Measurements from ENCODE around the gene TCF7.

The TCF7 gene

DNA sequence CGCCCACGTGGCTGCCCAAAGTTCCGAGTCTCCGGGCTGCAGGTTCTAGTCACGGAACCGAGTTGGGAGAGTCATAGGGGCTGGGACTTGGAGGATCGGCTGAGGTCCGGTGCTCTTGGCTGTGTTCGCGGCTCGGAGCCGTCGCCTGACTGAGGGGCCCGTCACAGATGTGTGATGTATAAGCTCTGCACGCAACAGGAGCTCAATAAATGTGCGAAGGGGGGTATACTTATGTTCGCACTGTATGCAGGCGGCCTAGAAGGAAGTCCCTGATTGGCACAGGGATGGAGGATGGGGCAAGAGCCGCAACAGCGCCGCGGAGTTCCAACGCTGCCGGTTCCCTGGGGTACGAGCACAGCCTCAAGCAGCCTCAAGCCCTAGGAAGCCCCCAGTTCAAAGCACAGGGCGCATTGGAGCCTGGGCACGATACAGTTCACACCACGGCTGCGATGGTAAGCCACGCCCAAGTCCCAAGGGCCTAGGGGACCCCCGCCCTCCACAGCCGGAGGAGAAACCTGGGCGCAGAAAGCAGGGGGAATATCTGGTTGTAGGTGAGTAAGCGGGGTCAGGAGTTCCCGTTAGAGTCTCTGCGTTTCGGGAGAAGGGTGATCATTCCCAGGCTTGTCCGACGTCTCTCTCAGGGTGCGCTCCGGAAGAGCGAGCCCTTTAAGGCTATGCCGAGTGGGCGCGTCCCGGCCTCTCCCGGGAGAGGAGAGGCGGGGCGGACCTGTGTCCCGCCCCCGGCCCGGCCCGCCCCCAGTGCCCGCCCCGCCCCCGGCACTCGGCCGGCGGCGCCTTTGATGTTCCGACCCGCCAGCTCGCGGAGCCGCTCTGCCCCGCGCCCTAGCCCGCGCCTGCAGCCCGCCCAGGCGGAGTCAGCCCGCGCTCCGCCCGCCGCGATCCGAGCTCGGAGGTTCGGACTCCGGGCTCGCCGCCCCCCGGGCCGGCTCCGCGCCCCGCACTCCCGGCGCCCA, at the start of gene TCF7:
Gene TCF7 (plus strand): TSS at position 780 of the 974 bp plus-strand sequence. CDS start 226 bp downstream, outside the sequence.
- DNase-seq (ENCODE audit: low read depth in 3 of 3, low spot score in 1 of 3), result peak; percentile 56 to 74 (median 64)

DNA sequence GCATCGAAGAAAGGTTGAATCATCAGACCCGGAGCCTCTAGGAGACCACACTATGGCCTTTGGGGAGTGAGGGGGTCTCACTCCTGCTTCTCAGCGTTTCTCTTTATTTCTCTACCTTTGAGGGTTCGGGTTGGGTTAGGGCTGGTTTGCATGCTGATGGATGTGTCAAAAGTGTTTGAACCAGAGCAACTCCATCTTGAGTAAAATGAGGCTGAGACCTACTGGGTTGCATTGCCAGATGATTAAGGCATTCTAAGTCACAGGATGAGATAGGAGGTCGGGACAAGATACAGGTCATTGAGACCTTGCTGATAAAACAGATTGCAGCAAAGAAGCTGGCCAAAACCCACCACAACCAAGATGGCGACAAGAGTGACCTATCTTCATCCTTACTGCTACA, 44.9 kb upstream of the TCF7 start:
- DNase-seq (ENCODE audit: low read depth in 3 of 3, low spot score in 1 of 3), result no peak

DNA sequence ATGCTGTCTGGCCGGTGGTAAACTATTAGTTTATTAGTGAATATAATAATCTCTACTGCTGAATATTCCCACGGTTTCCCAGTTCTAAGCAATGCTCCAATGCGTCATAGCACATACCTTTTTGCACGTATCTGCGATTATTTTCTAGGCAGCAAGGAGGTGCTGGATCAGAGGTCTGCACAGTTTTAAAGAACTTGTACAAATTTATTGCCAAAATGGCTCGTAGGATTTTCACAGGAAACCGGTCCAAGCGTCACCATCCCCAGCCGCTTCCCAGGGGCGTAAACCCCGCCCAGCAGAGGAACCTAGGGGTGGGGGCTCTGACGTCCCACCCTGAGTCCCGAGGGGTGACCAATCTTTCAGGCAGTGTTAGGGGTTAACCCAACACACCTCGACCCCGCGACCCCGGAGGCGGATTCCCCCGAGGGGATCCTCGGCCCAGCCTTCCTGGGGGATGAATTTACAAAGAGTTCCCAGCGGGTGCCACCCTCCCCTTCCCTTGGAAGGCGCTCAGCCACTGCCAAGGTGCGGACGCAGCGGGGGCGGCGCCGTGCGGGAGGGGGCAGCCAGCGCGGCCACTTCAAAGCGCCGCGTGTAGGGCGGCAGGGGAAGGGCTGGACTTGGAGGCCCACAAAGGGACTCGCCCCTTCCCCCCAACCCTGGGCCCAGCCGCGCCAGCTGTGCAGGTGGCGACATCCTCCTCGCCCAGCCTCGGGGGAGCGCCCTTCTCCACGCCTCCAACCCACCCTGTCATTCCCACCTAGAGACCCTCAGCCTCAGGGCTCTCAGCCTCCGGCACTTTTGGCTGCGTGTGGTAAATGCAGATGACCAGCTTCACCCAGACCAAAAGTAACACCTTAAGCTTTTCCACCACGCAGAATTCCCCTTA, 43.5 kb upstream of the TCF7 start:
- peak in 1 of 3 donors; percentile 28 for DNase-seq (ENCODE audit: low read depth in 3 of 3, low spot score in 1 of 3)

DNA sequence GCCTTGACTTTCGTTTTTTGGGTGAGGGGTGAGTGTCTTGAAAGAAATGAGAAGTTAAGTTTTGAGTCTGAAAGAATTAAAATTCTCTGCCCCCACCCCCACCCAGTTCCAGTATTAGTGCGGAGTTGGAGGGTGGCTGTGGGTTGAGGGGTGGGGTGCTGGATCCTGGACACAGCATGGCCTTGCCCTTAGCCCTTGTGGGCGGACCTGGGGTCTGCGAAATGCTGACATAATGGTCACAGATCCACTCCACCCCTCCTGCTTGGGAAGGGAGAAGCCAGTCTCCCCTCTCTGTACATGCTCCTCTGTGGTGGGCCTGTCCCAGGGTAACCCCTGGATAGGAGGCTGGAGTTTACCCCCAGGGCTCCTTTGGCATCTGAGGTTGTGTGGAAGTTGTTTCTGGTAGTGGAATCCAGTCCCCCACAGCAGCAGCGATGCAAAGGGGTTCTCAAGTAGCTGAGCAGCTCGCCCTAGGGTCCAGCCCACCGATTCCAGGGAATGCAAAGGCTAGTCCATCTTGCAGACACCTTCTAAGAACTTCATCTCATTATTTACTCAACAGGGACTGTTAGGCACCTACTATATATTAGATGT, 42.8 kb upstream of the TCF7 start:
- no peak for DNase-seq (ENCODE audit: low read depth in 3 of 3, low spot score in 1 of 3)

DNA sequence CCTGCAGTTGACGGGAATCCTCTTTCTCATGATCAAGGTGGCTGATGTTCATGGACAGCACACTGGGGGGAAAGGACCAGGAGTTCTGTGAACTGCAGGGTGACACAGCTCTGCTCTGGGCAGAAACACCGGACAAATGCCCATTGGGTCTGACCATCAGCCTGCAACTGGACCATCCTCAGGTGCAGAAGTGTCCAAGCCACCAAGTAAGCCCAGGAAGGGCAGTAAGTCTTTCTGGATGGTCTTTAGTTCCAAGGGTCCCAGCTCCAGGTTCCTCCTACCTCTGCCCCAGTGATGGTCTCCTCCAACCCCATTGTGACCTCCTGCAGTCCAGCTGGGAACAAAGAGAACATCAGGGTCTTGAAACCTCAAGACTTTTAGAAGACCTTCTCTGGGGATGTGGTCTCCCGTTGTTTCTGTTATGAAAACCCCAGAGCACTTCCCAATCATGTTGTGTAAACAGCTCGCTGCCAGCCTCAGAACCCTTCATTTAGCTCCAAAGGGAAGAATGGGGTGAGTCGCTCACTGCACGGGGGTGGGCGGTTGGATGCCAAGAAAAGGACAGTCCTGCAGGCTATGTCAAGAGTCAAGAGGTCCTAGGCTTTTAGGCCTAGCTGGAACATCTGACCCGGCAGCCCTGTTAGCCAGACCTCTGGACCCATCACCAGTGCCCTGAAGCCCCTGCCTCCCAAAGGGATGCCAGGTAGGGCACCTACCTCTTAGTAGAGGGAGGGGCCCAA, 41.8 kb upstream of the TCF7 start:
- DNase-seq (ENCODE audit: low read depth in 3 of 3, low spot score in 1 of 3), result no peak

DNA sequence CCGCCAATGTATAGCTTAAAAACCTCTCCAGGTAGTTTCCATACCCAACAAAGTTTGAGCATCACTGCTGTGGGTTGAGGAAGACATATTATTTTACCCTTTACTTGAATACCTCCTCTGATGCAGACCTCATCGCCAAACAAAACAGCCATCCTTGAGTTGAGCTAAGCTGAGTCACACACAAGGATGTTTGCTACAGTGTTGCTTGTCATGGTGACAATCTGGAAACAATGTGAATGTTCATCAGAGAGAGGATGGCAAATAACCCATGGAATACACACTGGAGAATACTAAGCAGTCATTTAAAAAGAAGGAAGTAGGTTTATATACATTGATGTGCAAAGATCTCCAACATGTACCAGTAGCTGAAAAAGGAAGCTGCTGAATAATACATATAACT, 41.1 kb upstream of the TCF7 start:
- DNase-seq (ENCODE audit: low read depth in 3 of 3, low spot score in 1 of 3), result no peak

DNA sequence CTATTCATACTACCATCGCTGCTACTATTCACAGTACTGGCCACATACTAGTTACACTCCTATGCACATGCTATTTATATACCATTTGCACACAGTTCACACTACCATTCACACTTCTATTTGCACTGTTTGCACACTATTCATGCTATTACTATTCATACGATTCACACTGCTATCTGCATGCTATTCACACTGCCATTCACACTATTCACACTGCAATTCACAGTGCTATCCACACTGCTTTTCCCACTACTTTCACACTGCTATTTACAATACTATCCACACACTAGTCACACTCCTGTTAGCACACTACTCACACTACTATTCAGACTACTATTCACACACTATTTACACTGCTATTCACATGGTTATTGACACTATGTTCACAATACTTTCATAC, 39.4 kb upstream of the TCF7 start:
- no peak for DNase-seq (ENCODE audit: low read depth in 3 of 3, low spot score in 1 of 3)

DNA sequence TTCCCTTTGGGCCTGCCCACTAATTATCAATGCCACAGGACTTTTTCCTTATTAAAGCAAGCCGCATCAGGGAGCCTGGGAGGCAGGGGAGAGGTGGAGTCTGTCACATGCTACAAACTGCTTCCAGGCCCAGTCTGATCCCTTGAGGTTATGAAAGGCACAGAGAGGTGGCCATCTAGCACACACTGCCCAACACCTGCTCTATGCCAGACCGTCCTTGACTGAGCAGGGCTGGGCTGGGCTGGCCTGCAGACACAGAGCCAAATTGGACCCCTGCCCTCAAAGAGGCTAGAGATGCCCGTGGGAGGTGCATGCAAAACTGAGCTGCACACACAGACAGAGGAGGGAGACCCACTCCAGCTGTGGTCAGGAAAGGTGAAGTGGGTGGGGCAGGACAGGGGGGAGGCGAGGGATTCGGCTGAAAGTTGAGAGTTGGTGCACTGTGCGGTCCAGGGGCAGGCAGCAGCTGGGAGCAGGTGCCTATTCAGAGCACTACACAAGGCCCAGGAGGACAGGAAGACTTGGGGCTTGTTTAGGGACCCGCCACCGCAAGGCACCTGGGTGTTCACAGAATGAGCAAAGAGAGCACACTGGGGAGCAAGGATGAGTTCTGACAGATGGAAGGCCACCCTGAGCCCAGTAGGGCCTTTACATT, 36.4 kb upstream of the TCF7 start:
- DNase-seq (ENCODE audit: low read depth in 3 of 3, low spot score in 1 of 3), result no peak

DNA sequence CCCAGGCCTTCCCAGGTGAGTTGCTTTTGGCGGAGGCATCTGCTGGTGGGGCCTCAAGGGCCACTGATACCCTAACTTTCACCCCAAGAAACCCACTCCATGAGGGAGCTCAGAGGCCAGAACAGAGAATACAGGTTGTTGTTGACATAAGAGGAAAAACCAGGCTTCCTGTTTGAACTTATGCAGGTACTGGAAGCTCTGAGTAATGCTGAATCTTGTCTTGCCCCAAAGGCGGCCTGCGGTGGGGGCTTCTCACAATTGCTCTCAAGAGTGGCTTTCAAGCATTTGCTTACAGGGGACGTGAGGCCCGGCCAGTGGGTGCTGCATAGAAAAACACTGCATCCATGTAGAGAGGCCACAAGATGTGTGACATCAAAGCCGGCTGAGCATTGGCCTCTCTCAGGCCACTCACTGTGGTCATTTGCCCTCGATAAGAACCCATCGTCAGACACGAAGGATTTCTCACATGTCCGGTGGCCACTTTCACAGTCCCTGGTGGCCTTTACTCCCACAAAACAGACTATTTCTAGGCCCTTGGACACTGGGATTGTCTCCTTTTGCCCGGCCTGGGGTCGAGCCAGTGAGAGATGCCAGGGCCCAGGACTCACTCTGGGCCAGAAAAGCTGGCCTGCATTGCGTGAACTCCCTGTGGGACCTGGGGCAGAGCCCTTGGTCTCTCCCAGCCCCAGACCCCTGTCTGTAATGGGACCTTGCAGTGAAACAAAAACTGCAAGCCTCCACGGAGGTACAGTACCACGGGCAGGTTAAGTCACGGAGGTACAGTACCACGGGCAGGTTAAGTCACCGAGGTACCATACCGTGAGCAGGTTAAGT, 34.5 kb upstream of the TCF7 start:
- peak; percentile 49 to 63 (median 51) for DNase-seq (ENCODE audit: low read depth in 3 of 3, low spot score in 1 of 3)

DNA sequence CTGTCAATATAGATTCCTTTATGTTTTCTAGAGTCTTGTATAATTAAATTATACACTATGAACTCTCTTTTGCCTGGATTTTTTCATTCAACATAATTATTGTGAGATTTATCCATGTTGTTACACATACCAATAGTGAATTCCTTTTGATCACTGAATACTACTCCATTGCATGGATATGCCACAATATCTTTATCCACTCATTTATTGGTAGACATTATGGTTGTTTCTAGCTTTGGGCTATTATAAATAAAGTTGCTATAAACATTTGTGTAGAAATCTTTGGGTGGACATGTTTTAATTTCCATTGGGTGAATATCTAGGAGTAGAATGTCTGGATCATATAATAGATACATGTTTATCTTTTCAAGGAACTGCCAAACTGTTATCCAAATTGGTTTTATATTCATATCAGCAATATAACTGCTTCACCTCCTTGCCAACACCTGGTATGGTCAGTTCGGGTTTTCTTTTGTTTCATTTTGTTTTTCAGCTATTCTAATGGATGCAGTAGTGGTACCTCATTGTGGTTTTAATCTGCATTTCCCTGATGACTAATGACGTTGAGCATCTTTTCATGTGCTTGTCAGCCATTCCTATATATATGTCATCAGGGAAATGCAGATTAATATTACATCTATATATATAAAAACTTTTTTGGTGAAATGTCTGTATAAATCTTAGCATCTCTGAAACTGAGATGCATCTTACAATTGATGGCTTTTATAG, 32.1 kb upstream of the TCF7 start:
- no peak for DNase-seq (ENCODE audit: low read depth in 3 of 3, low spot score in 1 of 3)

DNA sequence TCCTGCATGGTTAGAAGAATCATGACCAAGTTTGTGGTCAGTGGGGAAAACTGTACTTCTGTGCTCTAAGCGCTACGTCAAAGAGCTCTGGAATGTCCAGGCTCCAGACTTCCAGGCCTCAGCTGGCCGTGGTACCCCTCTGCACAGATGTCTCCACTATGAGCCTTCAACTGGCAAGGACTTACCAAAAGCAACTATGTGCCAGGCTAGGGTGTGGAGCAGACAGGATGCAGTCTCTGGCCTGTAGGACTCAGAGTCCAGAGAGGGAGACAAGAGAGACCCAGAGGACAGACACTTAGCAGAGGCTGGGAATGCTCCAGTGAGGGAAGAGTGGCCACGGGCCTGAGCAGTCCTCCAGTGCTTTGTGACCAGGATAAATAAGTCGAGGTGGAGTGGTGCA, 31.0 kb upstream of the TCF7 start:
- DNase-seq (ENCODE audit: low read depth in 3 of 3, low spot score in 1 of 3), result no peak

DNA sequence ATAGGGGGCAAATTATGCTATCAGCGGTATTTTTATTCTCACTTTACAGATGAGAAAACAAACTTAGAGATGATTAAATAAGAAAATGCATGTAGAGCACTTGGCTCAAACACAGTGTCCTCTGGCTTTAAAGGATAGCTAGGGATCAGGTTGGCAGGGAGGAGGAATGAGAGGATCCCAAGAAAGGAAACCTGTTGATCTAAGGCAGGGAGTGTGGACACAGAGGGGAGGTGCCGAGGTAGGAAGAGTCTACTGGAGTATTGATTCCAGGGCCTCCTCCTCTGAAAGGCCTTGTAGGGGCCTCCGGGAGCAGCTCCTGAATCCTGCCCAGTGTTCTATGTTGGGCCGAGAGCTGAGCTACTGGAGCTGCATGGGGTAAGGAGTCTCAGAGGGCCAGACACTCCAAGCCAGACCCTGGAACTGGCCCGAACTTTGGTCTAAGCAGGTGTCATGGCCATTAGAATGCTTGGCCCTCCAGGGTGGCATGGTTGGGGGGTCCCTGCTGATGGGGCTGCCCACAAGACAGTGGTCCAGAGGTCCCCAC, 30.4 kb upstream of the TCF7 start:
- DNase-seq (ENCODE audit: low read depth in 3 of 3, low spot score in 1 of 3), result no peak

DNA sequence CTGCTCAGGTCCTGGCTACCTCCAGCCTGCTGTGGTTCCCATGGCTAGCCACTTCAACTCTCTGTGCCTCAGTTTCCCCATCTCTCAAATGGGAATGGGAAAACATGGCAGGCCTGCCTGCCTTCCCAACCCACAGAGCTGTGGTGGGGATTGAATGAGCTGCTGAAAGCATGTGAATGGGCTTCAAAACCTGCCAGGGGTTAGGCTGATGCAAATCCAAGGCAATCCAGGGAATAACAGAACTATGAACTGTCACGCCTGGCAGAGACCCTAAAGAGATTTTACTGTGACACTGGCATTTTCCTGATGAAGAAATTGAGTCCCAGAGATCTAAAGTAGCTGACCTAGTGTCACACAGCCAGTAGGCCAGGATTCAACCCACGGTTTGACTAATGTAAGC, 29.9 kb upstream of the TCF7 start:
- no peak for DNase-seq (ENCODE audit: low read depth in 3 of 3, low spot score in 1 of 3)

DNA sequence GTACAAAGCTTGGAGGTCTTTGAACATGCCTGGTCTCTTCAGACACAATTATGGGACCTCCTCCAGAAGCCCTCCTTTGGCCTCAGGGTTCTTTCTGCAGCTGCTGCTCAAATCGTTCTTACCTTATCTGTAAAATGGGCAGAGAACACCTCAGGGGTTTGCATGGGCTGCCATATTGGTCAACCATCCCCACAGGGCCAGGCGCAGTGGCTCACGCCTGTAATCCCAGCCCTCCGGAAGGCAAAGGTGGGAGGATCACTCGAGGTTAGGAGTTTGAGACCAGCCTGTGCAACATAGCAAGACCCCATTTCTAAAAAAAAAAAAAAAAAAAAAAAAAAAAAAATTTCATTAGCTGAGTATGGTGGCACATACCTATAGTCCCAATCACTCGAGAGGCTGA, 29.1 kb upstream of the TCF7 start:
- no peak for DNase-seq (ENCODE audit: low read depth in 3 of 3, low spot score in 1 of 3)

DNA sequence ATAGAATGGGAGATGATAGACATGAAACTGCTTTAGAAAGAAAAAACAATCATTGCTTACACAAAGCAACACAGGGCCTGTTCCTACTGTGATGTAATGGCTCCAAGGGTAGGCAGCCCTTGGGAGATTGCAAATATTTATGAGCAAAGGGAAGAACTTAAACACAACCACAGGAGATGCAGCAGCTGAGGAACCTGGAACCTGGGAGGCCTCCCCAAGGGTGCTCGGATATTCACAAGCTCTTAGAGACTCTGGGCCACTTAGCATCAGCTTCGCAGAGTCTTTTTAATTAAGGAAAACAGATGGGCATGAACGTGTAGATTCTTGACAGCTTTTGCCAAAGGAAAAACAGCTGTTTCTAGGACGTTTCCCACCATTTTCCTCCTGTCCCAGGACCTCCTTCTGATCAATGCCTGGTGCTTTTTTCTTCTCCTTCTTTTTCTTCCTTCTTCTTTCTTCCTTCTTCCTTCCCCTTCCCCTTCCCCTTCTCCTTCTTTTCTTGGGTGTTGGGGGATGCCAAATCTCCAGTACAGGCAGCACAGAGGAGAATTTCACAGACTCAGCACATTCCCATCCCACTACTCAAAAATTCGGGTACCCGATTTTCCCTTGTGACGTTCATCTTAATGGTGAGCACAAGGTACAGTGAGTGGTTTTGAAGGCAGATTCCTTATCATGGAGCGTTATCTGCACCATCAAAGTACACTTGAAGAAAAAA, 28.1 kb upstream of the TCF7 start:
- no peak for DNase-seq (ENCODE audit: low read depth in 3 of 3, low spot score in 1 of 3)

DNA sequence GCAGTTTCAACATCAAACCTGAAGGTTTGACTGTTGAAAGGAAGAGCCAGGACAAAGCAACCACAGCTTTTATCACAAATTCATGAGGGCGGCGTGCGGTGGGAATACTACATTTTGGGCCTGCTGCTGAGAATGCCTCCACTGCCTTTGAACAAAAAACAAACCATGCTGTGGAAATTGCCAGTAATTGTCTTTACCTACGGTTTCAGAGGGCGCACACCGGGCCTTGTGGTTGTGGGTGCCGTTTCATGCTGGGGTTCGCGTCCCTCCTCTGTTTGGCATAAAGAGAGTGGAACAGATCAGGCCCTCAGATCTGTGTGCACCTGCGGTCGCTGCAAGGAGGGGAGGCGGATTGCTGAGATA, 27.6 kb upstream of the TCF7 start:
- peak in 2 of 3 donors; percentile 72 to 78 for DNase-seq (ENCODE audit: low read depth in 3 of 3, low spot score in 1 of 3)

DNA sequence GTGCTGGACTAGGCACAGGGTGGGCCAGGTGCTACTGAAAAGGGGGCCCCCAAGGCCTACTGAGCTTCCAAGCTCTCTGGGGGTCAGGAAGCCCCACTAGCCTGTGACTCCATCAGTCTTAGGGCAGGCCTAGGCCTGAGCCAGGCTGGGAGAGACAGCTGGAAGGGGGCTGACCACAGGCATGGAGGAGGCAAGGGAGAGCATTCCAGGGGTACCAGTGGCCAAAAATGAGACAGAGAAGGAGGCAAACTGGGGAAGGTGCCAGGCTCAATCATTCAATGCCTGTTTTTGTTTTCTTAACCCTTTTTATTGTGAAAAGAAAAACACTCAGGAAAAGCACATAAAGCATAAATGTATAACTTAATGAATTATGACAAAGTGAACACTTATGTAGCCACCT, 26.2 kb upstream of the TCF7 start:
- no peak for DNase-seq (ENCODE audit: low read depth in 3 of 3, low spot score in 1 of 3)

DNA sequence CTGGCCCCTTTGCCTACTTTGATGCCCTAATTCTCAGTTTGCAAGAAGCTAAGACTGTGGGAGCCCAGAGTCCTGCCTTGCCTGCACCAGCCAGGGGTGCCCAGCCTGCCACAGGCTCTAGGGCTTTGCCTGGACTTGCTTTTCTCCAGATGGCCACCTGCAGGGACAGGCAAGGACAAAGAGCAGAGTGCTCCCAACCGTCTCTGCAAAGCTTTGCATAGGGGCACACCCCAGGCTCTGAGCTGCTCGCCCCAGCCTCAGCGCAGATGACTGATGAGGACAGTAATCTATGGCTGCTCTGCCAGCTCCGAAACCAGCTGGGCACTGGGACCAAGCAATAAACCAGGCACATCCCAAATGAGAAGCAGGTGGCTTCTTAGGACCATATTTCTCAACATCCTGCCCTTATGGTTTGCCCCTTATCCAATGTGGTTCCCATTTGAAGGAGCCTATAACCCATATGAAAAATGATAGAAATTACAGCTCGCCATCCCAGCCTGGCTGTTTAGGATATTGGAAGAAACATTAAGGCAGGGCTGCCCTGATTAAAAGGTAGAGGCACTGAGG, 25.4 kb upstream of the TCF7 start:
- DNase-seq (ENCODE audit: low read depth in 3 of 3, low spot score in 1 of 3), result no peak

Measured in stimulated activated CD4-positive, alpha-beta T cell treated with anti-CD3 and anti-CD28 coated beads, TNF-alpha, amount 100 ng/mL, for 1 hour (primary cell).